Renal cortex interstitium (tissue), 11 donors: ENCODE measurements around the gene HOXC11. TPM values are rescaled to one million over a fixed set of nuclear protein-coding genes. Genes with fewer than 3 reads are reported as not detected.

ENCODE experiments used
- DNase-seq, 11 donors: peaks; one replicate each; pipeline ENCODE4 v3.0.0-alpha.2; 2013; ENCODE audit warnings: low read depth in 9 of 11, low spot score in 4 of 11; ENCODE audit errors: extremely low read depth in 1 of 11
- polyA plus RNA-seq, 3 donors: library from polyadenylated mRNA; unstranded; fragments of 120-200 nt; gene quantifications; one replicate each; pipeline ENCODE4 v1.2.1, GENCODE V29; 2013; ENCODE audit not compliant: insufficient read length in 3 of 3

Gene HOXC11
- polyA plus RNA-seq, 3 donors = 1.8 to 5.7 (median 3.2) TPM

- no peak for DNase-seq
These were observed 17.6 kb downstream of the HOXC11 start for GRCh38 chr12:53990311-53991076.

- no peak for DNase-seq
These were observed 18.1 kb downstream of the HOXC11 start for GRCh38 chr12:53991077-53991460.

DNA sequence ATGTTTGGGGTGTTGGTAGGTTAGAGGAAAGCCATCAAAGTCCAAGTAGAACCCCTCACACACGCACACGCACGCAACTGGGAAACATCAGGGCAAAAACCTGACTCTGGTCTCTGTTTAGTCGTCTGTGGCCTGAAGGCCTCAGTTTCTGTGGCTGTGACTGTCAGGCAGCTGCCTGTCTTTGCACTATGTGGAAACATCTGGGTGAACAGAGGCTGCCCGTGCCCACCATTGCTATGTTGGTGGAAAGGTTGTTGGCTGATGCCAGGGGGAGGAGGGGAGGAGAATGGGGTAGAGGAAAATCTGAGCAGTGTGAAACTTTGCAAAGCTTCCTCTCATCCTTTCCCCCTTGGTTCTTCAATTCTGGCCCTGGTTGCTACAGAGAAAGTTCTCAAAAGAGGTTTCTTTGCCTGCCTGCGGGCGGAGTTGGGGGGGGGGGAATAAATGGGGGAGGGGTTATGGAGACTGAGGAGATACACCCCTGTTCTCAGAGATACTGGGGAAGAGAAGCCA, 19.5 kb downstream of the HOXC11 start:
- DNase-seq = no peak

DNA sequence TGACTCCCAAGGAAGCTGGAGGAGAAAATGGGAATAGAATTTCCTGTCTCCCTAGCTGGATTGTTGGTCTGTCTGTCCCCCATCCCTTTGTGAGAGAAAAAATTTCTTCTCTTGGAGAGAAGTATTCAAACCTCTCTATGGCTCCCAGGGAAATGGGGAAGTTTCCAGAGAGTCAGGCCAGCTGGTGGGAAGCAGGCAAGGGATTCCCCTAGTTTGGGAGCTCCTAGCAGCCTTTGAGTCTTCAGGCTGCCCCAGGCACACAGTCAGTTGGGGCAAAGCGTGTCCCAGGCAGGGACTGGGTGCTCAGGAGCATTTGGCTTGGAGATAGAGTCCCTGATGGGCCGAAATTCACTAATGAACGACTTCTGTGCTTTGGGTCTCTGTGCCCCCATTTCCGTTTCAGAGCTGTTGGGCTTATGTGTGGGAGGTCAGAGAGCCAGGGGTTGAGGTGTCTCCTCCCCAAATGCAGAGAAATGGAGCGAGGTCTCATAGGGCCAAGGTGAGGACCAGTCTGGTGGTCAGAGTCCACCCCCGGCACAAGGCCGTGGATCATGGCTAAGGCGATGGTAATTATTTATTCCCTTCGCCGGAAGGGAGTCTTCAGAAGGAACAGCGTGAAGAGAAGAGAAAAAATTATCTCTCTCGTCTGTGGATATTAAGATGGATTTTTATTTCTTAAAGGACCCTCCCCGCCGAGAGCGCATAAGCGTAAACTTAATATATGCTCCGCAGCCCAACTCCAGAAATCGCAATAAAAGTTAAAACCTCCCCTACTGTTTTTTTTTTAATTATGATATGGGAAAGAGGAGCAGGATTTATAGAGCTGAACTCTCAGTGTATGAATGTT, 20.5 kb downstream of the HOXC11 start:
- DNase-seq = no peak

DNA sequence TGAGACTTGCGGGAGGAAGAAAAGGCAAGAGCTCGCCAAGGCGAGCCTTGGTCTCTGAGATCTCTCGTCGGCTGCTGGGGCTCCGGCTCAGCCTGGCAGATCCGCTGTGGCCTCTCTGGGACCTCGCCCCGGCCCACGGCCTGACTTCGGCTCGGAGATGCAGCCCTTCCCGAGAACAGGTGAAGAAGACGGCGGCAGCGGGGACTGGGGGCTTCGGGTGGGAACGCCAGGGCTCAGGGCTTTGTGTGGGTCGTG, 21.0 kb downstream of the HOXC11 start:
- no peak for DNase-seq

DNA sequence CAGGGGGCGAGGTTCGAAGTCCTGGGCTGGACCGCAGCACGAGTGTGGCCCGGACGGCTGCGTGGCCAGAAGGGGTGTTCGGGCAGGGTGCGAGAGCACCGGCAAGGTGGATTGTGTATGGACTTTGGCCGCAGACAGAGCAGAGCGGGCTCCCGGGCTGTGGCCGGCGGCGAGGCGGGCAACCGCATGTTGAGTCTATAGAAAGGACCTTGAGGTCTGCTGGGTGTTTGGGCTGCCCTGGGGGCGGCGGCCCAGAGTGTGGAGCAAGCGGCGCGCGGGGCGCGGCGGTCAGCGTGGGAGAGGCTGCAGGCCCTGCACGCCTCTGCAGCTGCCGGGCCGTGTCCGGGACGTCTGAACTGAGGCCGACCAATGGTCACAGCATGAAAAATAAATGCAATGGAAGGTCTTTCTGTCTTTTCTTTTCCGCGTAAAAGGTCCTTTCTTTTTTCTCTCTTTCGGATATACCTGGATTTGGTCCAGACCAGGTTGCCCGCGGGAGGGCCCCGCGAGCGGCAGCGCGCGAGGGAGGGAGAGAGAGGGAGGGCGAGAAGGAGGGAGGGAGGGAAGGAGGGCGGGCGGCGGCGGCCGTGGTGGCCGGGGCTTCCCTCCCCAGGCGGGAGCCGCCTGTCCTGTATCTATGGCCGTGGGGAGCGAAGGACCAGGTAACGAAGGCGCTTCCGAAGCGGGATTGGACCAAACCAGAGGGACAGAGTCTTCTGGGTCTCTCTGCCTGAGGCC, 21.5 kb downstream of the HOXC11 start:
- no peak for DNase-seq

- DNase-seq = no peak
These were observed 22.1 kb downstream of the HOXC11 start for GRCh38 chr12:53995002-53995377.

GRCh38 chr12:53995378-53996239, 22.7 kb downstream of the HOXC11 start:
- no peak for DNase-seq

DNA sequence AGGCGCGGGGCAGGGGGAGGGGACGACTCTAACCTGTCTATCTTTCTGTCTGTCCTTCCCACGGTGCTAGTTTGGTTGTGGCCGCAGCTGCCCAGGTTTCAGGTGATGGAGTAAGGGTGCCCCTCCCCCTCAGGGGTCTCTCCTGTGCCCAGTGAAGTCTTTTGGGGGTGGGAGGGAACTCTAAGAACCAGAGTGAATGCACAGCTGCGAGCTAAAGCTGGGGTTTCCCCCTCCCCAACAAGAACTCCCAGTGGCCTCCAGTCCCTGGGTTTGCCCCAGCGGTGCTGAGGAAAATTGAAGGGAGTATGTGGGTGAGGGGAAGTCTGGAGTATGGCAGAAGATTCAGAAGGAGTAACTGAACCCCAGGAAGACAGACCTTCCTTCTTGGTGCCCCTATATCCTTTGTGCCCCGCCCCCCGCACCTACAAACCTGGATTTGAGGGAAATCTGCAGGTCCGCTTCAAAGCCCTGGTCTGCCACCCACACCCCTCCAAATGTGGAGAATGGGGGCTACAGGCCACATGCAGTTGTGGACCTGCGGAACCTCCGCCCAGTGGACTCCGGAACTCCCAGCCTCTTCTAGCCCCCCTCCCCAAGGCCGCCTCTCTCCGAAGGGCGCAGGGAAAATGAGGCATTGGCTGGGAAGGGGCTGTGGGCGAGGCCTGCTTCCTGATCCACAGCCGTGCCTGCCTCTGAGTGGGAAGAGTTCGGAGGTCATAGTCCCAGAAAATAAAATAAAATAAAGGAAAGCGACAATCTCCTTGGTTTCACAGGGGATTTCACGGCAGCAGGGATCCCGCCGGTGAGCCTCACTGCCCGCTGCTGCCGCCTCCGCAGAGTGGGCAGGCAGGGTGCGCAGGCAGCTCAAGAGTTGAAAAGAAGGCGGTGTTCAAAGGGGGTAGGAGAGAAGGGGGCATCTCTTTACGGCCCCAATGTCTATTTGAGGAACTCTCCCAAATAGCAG, 23.6 kb downstream of the HOXC11 start:
- no peak for DNase-seq

- no peak for DNase-seq
These were observed 24.5 kb downstream of the HOXC11 start for GRCh38 chr12:53997204-53998109.

DNA sequence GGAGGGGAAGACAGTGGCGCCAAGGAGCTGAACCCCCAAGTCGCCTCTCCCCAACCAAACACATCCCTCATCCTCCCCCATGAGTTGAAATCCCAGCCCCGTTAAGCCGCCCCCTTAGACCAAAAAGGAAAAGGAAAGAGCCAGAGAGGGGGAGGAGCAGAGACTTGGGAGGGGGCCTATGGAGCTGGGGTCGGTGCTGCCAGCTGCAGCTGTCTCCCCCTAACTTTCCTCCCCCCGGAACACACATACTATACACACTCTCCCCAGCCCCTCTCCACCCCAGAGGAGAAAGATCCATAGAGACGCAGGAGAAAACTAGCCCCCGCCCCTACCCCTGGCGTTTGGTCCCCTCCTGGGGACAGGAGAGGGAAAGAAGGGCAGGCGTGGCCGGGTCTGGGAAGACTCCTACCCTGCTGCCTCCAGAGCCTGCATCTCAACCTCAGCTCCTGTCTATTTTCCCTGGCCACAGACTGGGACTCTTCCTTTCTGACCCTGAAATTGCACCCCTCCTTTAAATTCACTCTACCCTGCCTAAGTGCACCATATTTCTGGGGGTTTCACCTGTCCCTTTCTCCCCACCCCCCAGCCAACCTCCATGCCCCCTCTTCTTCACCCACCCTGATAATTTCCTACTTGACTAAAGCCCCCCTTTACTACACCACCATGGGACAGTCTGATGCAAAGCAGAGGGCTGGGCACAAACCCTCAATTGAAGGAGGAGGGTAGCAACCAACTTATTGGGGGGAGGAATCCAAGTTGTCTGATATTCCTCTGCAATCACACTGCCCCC, 25.4 kb downstream of the HOXC11 start:
- DNase-seq = no peak

DNA sequence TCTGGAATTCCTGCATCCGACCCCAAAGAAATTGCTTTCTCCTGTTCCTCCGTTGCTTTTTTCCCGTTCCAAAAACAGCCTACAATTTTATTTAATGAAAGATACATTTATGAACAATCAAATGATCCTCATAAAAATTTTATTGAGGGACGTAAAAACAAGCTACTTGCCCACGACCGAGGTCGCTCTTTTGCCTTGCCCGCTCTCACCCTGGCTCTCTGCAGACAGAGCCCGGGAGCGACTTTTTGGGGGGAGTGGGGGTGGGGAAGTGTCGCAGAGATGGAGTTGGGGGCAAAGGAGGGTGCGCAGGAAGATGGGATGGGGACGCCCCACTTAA, 25.9 kb downstream of the HOXC11 start:
- DNase-seq = no peak

DNA sequence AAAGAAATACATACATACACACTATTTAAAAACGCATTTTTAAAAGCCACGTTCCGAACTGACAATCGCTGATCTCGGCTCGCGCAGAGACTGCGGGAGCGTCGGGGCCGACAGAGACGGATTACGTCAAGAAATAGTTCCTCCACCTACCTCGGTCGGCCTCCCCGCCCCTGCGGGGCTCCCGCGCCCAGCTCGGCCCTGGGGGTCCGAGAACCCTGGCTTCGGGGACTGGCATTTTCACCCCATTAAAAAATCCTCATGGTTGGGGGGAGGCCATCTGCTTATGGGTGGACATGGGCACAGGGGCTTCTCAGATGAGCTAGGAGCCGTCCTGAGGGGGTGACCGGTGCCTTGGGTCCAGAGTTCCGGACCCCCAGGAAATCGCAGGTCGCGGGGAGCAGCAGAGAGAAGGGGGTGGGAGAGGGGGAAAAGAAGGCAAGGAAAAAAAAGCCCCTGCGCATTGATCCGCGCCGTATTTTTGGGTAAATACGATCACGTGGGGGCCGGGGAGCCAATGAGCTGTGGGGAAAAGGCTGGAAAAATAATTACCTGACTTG, 26.7 kb downstream of the HOXC11 start:
- DNase-seq = peak in 1 of 11 donors; percentile 88

DNA sequence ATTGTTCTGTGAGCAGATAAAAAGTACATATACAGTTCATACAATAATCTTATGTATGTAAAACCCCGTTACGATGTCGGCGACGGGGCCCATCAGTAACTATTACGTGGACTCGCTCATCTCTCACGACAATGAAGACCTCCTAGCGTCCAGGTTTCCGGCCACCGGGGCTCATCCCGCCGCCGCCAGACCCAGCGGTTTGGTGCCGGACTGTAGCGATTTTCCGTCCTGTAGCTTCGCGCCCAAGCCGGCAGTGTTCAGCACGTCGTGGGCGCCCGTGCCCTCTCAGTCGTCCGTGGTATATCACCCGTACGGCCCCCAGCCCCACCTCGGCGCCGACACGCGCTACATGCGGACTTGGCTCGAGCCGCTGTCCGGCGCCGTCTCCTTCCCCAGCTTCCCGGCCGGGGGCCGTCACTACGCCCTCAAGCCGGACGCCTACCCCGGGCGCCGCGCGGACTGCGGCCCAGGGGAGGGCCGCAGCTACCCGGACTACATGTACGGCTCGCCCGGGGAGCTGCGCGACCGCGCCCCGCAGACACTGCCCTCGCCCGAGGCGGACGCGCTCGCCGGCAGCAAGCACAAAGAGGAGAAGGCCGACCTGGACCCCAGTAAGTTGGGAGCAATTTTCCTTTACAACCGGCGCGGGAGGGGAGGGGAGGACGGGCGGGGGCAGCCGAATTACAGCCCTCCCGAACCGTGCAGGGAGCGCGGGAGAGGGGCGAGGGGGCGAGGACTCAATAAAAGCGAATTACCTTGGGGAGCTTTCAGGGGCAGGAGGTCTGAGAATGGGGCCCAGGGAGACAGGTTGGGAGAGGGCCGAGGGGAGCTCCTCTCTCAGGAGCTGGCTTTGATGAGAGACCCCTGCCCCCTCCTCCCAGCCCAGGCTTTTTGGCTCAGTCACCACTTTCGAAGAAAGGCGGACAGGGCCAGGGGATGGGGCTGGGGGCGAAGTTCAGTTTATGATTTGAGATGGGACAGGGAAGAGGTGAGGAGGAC, 27.5 kb downstream of the HOXC11 start, which contains the start of gene HOXC9:
HOXC9 (plus strand) TSS at position 46 of the 999 bp plus-strand sequence; CDS start at position 74, 28 bp downstream.
- no peak for DNase-seq
